HCEC 1CT (cell line): ENCODE data around the gene HCFC1R1.
A peak's percentile ranks its signal among the peaks of the same experiment; 100 is the strongest.

Experiments used
- DNase-seq: peaks from one replicate; pipeline ENCODE4 v3.0.0-alpha.2; 2017

Gene HCFC1R1

DNA sequence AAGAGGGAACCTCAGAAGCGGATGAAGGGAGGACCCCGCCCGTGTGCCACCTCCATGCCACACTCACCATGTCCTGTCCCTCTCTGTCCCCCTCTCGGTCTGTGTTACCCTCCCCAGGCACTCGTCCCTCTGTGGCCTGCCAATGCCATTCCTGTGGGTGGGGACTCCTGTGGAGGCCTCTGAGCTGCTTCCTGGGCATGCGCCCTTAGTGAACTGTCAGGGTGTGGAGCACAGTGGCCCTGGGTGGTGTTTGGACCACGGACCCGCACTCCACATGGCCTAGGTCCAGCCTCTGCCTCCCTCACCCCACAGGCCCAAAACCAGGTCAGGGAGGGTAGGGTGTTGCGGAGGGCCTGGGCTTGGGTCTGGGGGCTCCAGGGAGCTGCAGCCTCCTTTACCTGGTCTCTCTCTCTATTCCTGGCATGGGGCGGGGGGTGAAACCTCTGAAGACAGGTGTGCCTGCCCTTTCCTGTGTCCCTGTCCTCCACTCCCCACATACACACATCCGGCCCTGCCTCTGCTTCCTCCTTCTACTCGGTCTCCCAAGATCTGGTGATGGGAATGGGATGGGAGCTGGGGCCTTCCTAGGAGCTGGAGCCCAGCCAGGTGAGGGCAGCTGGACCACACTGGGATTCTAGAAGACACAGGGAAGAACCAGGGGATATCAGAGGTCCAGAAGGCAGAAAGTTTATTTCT, 32.0 kb downstream of the HCFC1R1 start:
- no peak for DNase-seq

DNA sequence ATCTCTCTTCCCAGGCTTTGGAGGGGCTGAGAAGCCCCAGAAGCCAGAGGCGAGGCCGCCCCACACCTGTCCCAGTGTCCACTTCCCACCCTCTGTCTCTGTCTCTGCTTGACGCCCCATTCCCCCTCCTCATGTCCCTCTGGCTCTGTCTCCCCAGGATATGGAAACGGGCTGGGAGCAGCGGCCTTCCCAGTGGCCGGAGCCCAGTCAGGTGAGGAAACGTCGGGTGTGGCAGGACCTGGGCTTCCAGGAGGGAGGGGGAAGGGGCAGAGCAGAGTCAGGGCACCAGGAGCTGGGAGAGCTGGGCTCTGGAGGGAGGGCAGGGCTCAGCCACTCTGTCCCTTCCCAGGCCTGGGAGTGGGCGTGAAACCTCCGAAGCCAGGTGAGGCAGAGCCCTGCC, 32.9 kb downstream of the HCFC1R1 start:
- no peak for DNase-seq

DNA sequence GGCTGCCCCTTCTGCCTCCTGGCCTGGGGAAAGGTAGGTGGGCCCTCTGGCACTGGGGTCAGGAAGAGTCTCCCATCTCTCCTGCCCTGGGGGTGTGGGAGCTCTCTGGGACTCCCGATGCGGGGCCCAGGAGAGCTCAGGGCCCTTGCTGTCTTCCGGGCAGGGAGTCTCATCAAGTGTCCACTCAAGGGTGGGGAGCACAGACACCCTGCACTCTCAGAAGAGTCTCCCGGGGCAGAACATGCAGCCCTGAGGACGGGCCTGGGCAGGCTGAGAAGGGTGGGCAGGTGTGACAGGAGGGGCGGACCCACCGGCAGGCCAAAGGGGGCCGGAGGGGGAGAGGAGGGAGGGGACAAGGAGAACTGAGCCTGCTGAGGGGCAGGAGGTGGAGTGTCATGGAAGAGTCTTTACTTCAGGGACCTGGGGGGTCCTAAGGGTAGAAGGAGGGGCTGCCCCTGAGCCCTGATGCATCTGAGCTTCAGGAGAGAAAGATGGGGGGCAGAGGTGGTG, 35.1 kb downstream of the HCFC1R1 start:
- no peak for DNase-seq

DNA sequence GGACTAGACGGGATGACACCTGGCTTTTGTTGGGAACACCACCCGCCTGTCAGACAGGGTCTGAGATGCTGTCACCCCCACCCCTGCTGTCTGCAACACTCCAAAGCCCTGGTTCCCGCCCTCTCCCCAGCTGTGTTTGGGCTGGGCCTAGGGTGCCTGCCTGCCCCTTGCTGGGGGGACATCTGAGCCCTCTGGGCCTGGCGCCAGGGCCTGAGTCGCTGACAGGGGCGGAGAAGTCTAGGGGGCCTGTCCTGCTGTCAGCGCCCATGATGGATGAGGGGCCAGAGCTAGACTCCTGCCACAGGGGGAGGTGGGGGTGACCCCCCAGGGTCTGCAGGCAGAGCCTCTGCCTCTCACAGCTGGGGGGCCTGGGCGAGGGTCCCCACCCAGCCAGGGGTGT, 35.9 kb downstream of the HCFC1R1 start:
- no peak for DNase-seq

DNA sequence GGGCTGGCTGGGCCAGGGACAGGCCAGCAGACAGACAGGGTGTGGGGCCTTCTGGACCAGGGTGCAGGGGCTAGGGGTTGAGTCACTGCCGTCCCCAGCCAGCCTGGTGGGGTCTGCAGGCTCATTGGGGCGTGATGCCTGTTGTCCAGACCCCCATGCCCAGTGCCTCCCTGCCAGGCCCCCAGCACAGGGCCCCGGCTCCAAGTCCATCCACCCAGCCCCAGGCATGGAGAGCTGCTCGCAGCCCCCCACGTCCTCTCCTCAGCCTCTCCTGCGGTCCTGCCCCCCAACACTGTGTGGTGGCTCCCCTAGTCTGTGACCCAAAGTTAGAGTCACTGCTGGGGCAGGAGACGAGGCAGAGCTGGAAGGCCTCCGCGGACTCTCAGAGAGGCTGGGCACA, 36.5 kb downstream of the HCFC1R1 start:
- no peak for DNase-seq

DNA sequence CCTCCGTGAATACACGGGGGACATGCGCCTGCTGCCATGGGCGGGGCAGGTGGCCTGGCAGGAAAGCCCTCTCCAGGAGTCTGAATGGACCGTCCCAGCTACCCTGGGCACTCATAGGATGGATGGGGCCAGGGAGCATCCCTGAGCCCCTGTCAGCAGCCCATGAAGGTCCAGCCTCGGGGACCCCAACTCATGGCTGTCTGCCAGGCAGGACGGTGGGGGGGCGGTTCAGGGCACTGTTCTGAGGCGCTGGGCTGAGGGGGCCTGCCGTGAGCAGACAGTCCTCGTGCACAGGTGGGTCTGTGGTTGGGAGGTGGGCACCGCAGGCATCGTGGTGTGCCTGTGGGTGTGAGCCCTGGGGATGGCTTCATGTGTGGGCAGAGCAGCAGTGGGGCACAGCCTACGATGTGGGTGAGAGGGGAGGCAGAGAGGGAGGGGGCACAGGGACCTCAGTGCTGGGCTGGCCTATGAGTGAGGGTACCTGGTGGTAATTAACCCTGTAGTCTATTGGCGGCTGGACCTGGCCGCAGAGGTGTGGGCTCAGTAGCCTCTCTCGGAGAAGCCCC, 37.0 kb downstream of the HCFC1R1 start:
- no peak for DNase-seq

DNA sequence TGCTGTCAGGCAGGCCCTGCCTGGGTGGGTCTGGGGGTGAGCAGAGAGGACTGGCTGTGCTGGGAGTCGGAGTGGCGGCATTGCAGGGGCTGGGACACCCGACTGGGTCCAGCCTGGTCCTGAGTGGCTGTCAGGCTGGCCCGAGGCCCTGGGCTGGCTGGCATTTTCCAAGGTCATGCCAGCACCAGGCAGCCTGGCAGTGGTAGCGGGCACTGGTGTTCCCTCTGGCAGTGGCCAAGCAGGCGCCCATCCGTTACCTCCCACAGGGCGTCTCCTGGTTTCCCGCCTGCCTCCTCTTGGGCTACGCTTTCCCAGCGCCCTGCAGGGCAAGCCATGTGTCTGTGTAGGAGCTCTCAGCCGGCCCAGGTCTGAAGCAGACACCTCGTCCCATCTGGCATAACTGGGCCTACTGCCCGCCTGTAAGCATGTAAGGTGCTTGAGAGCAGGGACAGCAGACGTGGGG, 37.8 kb downstream of the HCFC1R1 start:
- DNase-seq, result no peak

DNA sequence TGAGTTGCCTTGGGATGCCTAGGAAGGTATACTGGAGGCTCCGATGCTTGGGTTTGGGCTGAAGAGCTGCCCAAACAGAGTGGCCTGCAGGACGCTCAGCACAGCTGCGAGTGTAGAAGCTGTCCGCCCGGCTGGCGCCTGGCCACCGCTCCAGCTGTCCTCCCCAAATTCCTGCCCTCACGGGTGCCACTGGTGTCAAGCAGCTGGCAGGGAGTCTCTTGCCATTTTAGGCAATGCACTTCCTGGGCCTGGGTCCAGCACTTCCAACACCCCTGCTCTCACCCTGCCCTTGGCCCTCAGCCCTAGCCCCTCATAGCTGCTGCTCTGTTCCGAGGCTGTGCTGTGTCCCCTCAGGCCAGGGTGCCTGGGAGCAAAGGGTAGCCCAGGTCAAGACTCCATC, 38.3 kb downstream of the HCFC1R1 start:
- no peak for DNase-seq

DNA sequence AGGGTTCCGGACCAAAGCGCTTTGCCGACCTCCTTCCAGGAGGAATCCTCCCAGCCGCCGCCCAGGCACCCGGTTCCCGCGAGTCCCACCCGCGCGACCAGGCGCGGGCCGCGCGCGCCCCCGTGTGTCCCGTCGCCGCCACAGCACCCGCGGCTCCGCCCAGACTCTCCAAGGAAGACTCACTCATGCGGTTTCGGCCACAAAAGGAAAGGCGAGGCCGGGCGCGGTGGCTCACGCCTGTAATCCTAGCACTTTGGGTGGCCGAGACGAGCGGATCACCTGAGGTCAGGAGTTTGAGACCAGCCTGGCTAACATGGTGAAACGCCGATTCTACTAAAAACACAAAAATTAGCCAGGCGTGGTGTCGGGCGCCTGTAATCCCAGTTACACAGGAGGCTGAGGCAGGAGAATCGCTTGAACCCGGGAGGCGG, 40.0 kb downstream of the HCFC1R1 start:
- peak; percentile 74 for DNase-seq

DNA sequence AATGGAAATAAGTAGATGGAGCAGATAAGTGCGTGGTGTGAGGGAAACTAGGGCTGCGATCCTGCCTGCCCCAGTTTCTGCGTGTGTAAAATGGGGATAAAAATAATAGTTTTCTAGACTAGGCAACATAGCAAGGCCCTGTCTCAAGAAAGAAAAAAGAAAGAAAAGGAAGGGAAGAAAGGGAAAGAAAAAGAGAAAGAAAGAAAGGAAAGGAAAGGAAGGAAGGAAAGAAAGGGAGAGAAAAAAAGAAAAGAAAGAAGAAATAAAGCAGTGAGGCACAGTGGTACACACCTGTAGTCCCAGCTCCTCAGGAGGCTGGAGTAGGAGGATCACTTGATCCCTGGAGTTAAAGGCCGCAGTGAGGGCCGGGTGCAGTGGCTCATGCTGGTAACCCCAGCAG, 41.3 kb downstream of the HCFC1R1 start:
- no peak for DNase-seq

DNA sequence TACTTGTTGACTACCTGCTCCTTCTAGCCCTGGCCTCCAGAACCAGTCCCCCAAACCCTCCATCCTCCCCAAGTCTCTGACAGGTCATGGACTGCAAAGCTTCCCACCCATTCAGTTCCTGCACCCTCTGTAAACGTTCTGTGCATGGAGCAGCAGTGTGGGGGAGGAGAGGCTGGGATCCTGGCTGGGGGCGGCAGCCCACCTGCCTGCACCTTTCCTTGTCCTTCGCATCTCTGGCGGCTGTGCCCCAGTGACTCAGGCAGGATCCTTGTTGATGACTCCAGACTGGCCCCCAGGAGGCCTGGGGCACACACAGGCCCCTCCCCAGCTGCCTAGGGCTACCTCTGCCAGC, 41.9 kb downstream of the HCFC1R1 start:
- no peak for DNase-seq

DNA sequence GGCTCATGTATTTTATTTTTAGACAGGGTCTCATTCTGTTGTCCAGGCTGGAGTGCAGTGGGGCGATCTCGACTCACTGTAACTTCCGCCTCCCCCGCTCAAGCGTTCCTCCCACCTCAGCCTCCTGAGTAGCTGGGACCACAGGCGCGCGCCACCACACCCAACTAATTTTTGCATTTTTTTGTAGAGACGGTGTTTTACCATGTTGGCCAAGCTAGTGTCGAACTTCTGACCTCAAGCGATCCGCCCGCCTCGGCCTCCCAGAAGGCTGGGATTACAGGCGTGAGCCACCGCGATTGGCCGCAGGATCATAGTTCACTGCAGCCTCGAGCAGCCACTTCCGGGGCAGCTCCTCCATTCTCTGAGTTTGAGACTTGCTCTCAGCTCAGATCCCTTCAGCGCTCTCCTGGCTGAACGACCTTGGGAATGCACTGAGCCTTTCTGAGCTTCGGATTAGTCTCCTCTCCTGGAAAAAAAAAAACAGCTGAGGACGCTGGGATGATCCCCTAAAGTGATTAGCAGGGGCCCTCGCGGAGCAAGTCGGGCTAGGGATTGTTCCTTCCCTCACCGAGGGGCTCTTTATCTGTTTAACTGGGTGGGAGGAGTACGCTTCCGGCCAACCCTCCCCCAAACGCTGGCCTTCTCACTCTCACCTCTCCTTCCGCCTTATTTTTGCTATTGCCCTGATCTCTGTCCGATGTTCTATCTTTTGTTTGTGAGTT, 42.4 kb downstream of the HCFC1R1 start:
- no peak for DNase-seq

DNA sequence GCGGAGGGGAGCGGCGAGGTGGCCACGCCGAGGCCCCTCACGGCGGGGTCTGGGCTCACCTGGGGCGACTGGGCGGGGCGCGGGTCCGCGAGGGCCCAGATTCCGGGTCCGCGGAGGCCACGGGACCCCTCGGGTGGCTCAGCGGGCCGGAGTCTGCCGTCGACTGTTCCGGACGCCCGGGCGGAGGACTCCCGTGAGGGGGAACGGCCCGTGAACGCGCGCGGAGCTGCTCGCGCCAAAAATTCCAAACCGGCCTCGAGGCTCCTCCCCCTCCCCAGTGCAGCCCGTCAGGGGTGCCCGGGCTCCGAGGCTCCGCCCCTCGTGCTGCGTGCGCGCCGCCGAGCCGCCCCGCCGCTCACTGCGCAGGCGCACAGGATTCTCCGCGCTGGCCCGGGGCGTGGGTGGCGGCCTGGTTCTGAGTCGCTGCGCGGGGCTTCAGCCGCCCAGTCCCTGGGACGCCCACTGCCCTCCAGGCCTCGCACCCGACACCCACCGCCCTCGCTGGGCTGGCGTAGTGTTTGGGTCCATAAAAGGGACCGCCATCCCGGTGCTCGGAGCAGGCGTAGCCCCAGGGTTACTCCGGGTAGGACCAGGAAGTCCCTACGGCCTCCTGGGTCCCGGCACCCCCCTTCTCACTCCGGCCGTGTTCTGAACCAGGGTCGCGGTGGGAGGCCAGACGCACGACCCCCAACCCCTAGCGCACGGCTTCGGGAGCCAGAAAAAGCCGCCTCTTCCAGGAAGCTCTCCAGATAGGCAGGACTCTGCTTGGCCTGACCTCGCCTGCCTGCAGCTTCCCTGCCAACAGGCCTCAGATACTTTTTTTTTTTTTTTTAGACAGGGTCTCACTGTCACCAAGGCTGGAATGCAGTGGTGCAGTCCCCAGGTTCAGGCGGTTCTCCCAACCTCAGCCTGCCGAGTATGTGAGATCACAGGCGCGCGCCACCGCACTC, 43.2 kb downstream of the HCFC1R1 start, which contains the start of gene PKMYT1:
Gene PKMYT1, minus strand, starts transcription at position 220 of the 950 bp plus-strand sequence. CDS start 789 bp downstream, outside the sequence.
- DNase-seq, result peak; percentile 83

DNA sequence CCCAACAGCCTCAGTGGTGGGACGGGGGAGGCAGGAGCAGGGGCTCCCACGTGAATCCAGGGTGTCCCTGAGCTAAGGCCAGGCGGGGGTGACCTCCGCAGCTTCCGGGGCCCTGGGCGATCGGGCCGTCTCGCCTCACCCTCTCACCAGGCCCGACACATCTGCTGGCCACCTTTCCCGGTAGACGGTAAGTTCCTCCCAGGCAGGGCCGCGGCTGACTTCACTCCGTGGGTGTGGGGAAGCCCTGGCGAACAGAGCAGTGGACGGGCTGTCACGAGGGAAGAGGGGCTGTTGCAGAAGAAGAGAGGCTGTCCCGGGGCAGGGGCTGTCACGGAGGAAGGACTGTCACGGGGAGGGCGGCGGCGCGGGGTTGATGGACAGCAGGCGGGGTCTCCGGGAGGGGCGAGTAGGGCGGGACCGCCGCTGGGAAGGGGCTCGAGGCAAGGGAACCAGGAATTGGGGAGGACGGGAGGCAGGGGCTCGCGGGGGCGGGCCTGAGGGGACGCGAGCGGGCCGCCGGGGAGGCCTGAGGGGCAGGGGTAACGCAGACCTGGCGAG, 44.0 kb downstream of the HCFC1R1 start:
- DNase-seq, result no peak

DNA sequence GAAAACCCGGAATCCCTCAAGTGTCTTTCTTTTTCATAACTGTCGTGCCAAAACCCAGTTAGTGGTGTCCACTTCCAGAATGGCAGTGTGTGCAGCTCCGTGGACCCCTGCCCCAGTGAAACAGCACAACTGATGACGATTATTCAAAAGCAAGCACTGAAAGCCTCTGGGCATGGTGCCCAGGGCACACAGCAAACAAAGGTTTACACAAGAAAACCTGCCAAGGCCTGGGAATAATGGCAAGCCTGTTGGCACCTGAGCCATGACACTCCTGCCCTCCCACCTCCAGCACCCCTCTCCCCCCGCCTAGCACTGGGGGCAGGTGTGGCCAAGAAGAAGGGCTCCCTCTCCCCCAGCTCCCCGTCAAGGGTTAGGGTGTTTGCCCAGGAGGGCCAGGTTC, 46.3 kb downstream of the HCFC1R1 start:
- no peak for DNase-seq

DNA sequence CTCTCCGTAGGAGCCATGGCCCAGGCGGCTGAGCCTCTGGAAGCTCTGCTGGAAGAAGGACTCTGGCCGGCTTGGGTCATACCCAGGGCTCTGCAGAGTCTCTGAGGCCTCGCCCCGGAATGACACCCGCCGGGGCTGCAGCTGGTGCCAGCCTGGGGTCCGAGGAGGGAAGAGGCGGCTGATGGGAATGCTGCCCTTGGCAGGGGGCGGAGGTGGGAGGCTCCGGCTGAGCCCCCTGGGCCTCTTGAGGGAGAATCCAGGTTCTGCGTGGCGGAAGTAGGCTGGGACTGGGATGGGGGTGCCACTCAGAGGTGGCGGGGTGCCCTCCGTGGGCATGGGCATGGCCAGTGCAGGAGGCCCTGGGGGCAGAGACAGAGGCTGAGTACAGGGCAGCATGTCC, 47.1 kb downstream of the HCFC1R1 start:
- DNase-seq, result no peak

DNA sequence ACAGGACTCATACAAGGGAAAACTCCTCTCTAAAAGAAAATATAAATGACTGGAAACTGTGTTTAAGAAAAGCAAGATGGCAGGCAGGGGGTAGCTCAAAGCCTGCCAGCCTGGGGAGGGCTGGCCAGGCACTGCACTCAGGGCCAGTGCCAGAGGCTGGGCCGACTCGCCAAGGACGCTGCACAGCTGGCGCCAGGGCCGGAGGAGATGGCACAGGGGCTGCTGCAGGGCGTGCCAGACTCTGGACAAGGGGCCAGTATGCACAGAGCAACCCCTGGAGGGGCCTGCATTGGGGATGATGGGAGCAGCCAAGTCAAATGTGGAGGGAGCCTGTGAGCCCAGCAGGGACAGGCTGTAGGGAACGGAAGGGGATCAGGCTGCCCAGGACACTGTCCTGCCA, 47.5 kb downstream of the HCFC1R1 start:
- no peak for DNase-seq

DNA sequence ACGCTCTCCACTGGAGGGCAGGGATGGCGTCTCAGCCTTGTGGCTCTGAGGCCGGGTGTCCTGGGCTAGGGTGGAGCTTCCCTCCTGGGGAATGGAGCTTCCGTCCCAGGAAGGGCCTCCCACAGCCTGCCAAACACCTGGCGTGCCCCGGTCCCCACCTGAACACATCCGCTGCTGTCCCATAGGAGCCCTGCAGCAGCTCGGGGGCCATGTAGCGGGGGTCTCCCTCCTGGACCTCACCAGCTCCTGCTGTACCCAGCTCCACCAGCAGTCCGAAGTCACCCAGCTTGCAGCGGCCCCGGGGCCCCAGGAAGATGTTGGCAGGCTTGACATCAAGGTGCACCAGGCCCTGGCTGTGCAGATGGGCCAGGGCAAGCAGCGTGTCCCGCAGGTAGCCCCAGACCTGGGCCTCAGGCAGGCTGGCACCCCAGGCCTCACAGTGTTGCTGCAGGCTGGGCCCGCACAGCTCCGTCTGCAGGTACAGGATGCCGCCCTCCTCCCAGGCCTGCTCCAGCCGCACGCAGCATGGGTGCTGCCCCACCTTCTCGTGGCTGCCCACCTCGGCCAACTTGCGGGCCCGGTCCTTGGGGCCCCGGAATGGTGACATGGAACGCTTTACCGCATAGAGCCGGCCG, 48.5 kb downstream of the HCFC1R1 start:
- DNase-seq, result no peak

DNA sequence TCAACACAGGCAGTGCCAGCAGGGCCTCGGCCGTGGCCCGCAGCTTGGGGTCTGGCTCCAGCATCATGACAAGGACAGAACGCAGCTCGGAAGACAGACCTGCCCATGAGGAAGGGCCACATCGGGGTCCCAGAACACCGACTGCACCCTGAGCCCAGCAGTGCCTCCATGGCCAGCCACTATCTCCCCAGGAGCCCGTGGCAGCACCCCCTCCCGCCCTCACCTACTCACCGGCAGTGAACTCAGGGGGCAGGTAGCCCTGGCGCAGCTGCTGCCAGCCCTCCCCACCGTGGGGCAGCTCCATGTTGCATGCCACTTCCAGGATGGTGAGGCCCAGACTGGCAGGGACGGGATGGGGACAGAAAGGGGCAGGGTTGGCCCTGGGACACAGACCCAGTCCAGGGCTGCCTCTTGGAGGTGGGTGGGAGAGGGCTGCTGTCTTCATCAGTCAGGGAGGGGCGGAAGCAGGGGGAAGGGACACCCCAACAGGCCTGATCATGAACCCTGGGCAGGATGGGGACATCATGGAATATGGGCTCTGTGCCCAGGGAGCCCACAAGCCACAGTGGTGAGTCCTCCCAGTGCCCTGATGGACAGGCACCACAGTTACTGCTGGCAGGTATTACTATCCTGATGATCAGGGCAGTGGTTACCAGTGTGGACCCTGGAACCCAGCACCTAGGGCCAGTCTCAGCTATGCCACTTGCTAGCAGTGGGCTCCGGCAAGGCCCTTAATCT, 49.3 kb downstream of the HCFC1R1 start:
- no peak for DNase-seq

DNA sequence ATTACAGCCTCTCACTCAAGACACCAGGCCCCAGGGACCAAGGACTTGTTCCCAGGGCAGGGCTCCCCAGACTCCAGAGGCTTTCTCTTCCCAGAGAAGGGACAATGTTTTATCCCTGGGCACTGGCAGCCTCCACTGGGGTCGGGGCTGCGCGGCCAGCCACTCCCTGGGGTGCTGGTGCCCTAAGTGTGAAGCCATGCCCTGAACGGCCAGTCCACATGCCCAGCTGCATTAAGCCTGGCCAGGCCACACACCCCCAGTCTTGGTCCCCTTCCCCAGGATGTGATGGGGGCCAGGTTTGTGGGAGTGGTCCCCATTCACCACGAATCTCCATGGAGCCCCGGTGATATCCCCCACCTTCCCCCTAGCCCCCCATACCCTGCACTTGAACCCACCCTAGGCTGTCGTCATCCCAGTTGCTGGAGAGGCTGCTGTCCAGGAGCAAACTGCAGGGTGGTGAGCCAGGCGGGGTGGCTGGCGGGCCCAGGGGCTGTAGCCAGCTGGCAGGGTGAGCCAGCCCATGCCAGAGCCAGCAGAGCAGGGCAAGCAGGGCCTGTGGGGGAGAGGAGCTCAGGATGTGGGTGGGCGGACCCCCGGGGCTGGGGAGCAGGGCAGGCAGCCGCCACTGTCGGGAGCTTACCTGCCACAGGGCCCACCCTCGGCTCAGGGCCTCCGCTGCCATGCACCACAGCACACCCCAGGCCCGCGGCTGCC, 50.0 kb downstream of the HCFC1R1 start:
- no peak for DNase-seq

DNA sequence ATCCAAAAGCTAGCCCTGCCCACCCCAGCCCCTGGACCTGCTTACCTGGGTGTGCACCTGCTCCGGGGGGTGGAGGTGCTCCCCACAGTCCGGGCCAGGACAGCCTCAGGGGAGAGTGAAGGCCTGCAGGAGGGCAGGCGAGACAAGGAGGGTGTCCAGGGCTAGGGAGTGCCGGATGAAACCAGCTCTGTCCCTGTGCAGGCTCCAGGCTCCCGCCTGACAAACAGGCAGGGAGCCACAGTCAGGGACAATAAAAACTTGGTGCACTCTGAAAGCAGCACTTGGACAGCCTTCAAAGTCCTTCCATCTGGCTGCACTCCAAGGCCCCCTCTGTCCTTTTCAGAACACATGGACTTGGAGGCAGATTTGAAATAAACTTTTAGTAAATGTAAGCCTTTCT, 50.6 kb downstream of the HCFC1R1 start:
- DNase-seq, result no peak
